Ishikawa (cell line): ENCODE measurements around the gene DDHD1.

ENCODE experiments used
- EGR1 ChIP-seq: IDR thresholded peaks from 2 replicates; pipeline ENCODE4 v1.6.1; 2012
- FOXM1 ChIP-seq: IDR thresholded peaks from 2 replicates; pipeline ENCODE4 v1.6.1; 2012; ENCODE audit warnings: low read depth, borderline replicate concordance
- MAX ChIP-seq: IDR thresholded peaks from 2 replicates; pipeline ENCODE4 v1.6.1; 2012
- RAD21 ChIP-seq: IDR thresholded peaks from 2 replicates; pipeline ENCODE4 v1.6.1; 2012; ENCODE audit warnings: low read depth
- REST ChIP-seq: IDR thresholded peaks from 2 replicates; pipeline ENCODE4 v1.6.1; 2012; ENCODE audit warnings: low read depth, mild to moderate bottlenecking
- TAF1 ChIP-seq: IDR thresholded peaks from 2 replicates; pipeline ENCODE4 v1.6.1; 2012; ENCODE audit warnings: low read depth, mild to moderate bottlenecking
- TCF12 ChIP-seq: IDR thresholded peaks from 2 replicates; pipeline ENCODE4 v1.6.1; 2012; ENCODE audit warnings: low read depth
- TF ChIP-seq, protein P1 (sequence below): IDR thresholded peaks from 2 replicates; pipeline ENCODE4 v1.6.1; 2012

- TF ChIP-seq, protein P1, sequence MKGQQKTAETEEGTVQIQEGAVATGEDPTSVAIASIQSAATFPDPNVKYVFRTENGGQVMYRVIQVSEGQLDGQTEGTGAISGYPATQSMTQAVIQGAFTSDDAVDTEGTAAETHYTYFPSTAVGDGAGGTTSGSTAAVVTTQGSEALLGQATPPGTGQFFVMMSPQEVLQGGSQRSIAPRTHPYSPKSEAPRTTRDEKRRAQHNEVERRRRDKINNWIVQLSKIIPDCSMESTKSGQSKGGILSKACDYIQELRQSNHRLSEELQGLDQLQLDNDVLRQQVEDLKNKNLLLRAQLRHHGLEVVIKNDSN: no peak
- TF ChIP-seq TAF1 (no peak), RAD21 (no peak), REST (no peak), FOXM1 (no peak), EGR1 (no peak), TCF12 (no peak), MAX (no peak)
Observed at GRCh38 chr14:53001787-53002378, 151.2 kb downstream of the DDHD1 start.
